Right lobe of liver (tissue), 6 donors: Measurements from ENCODE around the gene WDPCP. TPM values are rescaled to one million over a fixed set of nuclear protein-coding genes. Genes with fewer than 3 reads are reported as not detected.

ENCODE experiments used
- ATAC-seq, 4 donors: fragments of 200-7000 bp; cut with Tn5 transposase; one replicate each; pipeline ENCODE4 v1.9.1; 2020; ENCODE audit warnings: mild to moderate bottlenecking in 4 of 4, moderate library complexity in 4 of 4
- DNase-seq, 3 donors: peaks; one replicate each; pipeline ENCODE4 v3.0.0-alpha.2; 2020
- H3K27ac ChIP-seq, 3 donors: fragments of 200-600 bp; one replicate each; pipeline ENCODE4 v1.8.0; 2022
- H3K27me3 ChIP-seq, 2 donors: fragments of 200-600 bp; one replicate each; pipeline ENCODE4 v1.8.0; 2022
- H3K36me3 ChIP-seq, 4 donors: fragments of 200-600 bp; sonication (generic) in 1 of 4; one replicate each; pipeline versions ENCODE4 v1.5.1 to v1.8.0; 2017 to 2022; ENCODE audit warnings: control low read depth in 1 of 4
- H3K4me1 ChIP-seq, 4 donors: fragments of 200-600 bp; sonication (generic) in 1 of 4; one replicate each; pipeline versions ENCODE4 v1.5.1 to v1.8.0; 2017 to 2022; ENCODE audit warnings: control low read depth in 1 of 4
- H3K4me3 ChIP-seq, 3 donors: fragments of 200-600 bp; one replicate each; pipeline ENCODE4 v1.8.0; 2022
- H3K9me3 ChIP-seq, 4 donors: fragments of 200-600 bp; sonication (generic) in 1 of 4; one replicate each; pipeline versions ENCODE4 v1.5.1 to v1.8.0; 2017 to 2022; ENCODE audit warnings: control low read depth in 1 of 4
- POLR2A ChIP-seq: fragments of 450-650 bp; IDR thresholded peaks from one replicate; pipeline ENCODE4 v1.6.1; 2017; ENCODE audit warnings: antibody characterized with exemption, mild to moderate bottlenecking
- WGBS: methylation state at CpG from one replicate; pipeline ENCODE4 v1.1.6; 2018; ENCODE audit warnings: low coverage, low lambda C conversion rate; ENCODE audit not compliant: insufficient coverage; ENCODE audit errors: missing lambda C conversion rate; 5-methylcytosine and 5-hydroxymethylcytosine counted together
- intact Hi-C, 2 donors: fragments of 100-400 bp; cut with DNase I; formaldehyde crosslinking; loops; one replicate each; pipeline versions ENCODE4 v1.11.2 to v1.14.1; 2022
- total RNA-seq, 6 experiments: library from RNA; depleted of rRNA in 2 of 6; stranded (reverse); fragments of >200 nt in 2 of 6; fragmentation: NEBNext Ultra II Directional in 3 of 6; extraction: Animal tissue kit (Norgen Biotek cat#: 25700) in 3 of 6; gene quantifications; one replicate each; pipeline versions ENCODE4 v1.1.0 to v1.2.4, GENCODE V29; 2016 to 2023
- TF ChIP-seq, protein P1 (sequence below), 4 donors: fragments of 200-600 bp in 3 of 4; fragments of 450-650 bp in 1 of 4; IDR thresholded peaks; one replicate each; pipeline versions ENCODE4 v1.5.1 to v1.8.0; 2016 to 2022; ENCODE audit warnings: antibody characterized with exemption in 4 of 4, mild to moderate bottlenecking in 2 of 4
- donor health status: DM: no; HTN: yes; CAD: no.
- donor health status: DM: no; HTN: no; CAD: no.
- donor health status: DM: no; HTN: no; CAD: no.
- donor health status: DM: no; HTN: yes; CAD: no.
- donor health status: DM: no; HTN: yes; CAD: no.

WDPCP gene
- total RNA-seq, 6 experiments from 2014 or later, result 2.7 to 4.4 (median 3.0) TPM

DNA sequence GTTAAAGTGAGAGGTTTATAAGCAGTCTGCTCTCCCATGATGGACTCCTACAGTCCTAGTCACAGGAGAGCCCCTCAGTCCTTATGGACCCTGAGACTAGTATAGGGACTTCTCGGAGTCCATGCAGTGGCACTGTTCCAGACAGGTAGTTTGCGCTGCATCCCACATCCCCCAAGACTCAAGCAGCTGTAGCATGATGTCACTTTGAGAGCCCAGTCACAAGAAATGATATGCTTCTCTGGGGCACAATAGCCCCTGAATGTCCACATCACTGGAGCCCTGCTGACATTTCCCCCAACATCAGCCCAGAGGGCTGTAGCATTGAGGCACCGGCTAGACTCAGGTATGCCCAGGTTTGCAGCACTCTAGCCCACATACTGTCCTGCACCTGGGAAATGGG is 317.6 kb downstream of the WDPCP start:
- intact Hi-C loops, result no loop called here
- Histone ChIP-seq H3K4me1 (no peaks in the 10 kb centered on the region), H3K27me3 (no peaks in the 10 kb centered on the region), H3K27ac (no peak overlapping the region), H3K36me3 (no peaks in the 10 kb centered on the region), H3K4me3 (no peak overlapping the region), H3K9me3 (peaks cover 0 to 4% (median 0%) of the 10 kb centered on the region in 4 donors)
- ATAC-seq (no peak), DNase-seq (no peak)
- TF ChIP-seq, protein P1, sequence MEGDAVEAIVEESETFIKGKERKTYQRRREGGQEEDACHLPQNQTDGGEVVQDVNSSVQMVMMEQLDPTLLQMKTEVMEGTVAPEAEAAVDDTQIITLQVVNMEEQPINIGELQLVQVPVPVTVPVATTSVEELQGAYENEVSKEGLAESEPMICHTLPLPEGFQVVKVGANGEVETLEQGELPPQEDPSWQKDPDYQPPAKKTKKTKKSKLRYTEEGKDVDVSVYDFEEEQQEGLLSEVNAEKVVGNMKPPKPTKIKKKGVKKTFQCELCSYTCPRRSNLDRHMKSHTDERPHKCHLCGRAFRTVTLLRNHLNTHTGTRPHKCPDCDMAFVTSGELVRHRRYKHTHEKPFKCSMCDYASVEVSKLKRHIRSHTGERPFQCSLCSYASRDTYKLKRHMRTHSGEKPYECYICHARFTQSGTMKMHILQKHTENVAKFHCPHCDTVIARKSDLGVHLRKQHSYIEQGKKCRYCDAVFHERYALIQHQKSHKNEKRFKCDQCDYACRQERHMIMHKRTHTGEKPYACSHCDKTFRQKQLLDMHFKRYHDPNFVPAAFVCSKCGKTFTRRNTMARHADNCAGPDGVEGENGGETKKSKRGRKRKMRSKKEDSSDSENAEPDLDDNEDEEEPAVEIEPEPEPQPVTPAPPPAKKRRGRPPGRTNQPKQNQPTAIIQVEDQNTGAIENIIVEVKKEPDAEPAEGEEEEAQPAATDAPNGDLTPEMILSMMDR (IDR thresholded peaks at IDR 0.05), result no peak
- no peak for TF ChIP-seq POLR2A
- no CpG with 5 or more reads among the region's 3 CpGs for WGBS

DNA sequence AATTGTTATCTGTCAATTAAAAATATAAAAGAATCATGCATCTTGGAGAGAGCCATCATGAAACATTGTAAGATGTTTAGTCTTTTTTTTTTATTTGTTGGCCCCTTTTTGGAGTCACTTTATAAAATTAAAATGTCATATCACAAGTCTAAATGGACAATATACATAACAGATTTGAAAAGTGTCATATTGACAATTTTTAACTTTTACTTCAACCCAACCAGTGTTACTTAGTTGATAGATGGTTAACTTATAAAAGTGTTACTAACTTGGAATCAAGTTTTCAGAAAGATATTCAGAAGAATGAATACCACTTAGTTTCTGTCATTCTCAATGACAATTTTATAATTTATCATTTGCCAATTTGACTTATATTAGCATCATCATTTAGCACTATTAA is 319.3 kb downstream of the WDPCP start:
- Histone ChIP-seq H3K4me1 (no peaks in the 10 kb centered on the region), H3K27me3 (no peaks in the 10 kb centered on the region), H3K27ac (no peak overlapping the region), H3K9me3 (peaks cover 0 to 4% (median 0%) of the 10 kb centered on the region in 4 donors), H3K4me3 (no peak overlapping the region), H3K36me3 (no peaks in the 10 kb centered on the region)
- ATAC-seq (no peak), DNase-seq (no peak)
- intact Hi-C loops, result no loop called here
- TF ChIP-seq POLR2A, result no peak
- TF ChIP-seq, protein P1 (IDR thresholded peaks at IDR 0.05), result no peak

DNA sequence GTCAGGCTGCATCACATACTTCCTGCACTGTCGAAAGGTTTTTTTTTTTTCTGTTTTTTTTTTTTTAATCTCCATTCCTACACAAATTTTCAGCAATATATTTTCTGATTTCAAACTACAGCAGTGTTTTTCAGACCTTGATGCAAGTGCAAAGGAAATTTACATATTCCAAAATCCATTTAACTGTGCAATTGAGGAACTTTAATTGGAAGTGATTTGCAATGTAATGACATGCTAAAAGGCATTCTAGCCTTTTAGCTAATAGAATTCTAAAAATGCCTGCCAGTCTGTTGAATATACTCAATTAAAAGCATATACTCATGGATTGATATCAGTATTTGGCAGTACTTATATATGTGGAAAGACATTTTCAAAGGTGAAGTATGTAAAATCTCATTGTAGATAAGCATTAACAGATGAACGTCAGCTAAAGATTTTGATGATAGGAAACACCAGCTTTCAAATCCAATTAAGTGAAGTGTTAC is 327.1 kb downstream of the WDPCP start:
- no peak for ATAC-seq
- TF ChIP-seq, protein P1 (IDR thresholded peaks at IDR 0.05), result no peak
- TF ChIP-seq POLR2A, result no peak
- intact Hi-C loops, result no loop called here
- Histone ChIP-seq H3K27ac (no peak overlapping the region), H3K9me3 (no peaks in the 10 kb centered on the region), H3K27me3 (no peaks in the 10 kb centered on the region), H3K36me3 (no peaks in the 10 kb centered on the region), H3K4me3 (no peak overlapping the region), H3K4me1 (no peaks in the 10 kb centered on the region)
- WGBS, result 93% methylated on average over 2 of the region's 2 CpGs
- DNase-seq, result no peak

DNA sequence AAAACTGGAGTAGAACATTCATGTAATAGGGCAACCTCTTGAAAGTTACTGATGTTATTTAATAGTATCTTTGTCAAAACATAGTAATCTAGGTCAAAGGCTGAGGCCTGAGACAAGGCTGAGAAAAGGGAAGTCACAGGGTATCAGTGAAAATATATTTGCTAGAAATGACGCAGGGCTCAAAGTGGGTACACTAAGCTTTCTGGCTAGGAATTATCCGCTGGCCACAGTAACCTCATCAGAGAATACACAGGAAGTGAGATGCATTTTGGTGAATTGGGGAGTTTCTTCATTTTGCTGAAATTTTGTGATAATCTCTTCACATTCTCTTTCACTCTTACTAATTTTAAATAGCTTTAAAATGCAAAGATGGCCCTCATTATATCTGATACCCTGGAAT is 330.8 kb downstream of the WDPCP start:
- no peaks in the 10 kb centered on the region for H3K27me3 ChIP-seq
- no peak for TF ChIP-seq POLR2A
- TF ChIP-seq, protein P1 (IDR thresholded peaks at IDR 0.05), result no peak
- no peaks in the 10 kb centered on the region for H3K4me1 ChIP-seq
- no peak overlapping the region for H3K27ac ChIP-seq
- DNase-seq (no peak), ATAC-seq (no peak)
- 71% methylated on average over 2 of the region's 2 CpGs for WGBS
- no peaks in the 10 kb centered on the region for H3K9me3 ChIP-seq
- intact Hi-C loops, result no loop called here
- no peaks in the 10 kb centered on the region for H3K36me3 ChIP-seq
- H3K4me3 ChIP-seq, result no peak overlapping the region

DNA sequence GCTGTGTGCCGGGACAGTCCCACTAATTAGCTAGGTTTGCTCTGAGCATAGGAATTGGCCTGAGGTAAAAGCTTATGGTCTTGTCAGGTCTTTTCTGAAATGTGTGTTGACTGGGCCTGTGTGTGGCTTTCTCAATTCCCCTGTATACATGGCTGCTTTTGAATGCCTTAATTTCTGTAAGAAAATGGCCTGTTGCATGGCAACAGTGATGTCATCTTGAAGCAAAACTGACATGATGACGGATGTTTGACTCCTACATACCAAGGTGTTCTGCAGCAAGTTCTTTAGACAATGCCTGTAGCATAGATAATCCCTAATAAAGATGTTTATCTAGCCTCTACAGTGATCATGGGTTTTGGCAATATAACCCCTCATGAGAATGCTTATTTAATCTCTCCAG is 339.1 kb downstream of the WDPCP start:
- H3K27ac ChIP-seq, result no peak overlapping the region
- 92% methylated on average over 2 of the region's 2 CpGs for WGBS
- intact Hi-C loops, result no loop called here

More for the DNA sequence above, 339.1 kb downstream of the WDPCP start:
- DNase-seq, result no peak
- Histone ChIP-seq H3K4me3 (no peak overlapping the region), H3K27me3 (no peaks in the 10 kb centered on the region), H3K36me3 (no peaks in the 10 kb centered on the region), H3K4me1 (no peaks in the 10 kb centered on the region), H3K9me3 (no peaks in the 10 kb centered on the region)
- no peak for TF ChIP-seq POLR2A
- TF ChIP-seq, protein P1 (IDR thresholded peaks at IDR 0.05), result no peak
- ATAC-seq, result no peak
